ENCODE data around the gene PHAF1.

PHAF1 gene

GRCh38 chr16:67149276-67150046 lies 39.7 kb downstream of the PHAF1 start:
- no peak overlapping the region for H3K4me3 ChIP-seq (replicated peaks; ENCODE audit: insufficient read depth, low read length)
- TF ChIP-seq CTCF (IDR thresholded peaks at IDR 0.05; ENCODE audit: insufficient read depth, low read length) (no peak), SPI1 (IDR thresholded peaks at IDR 0.05; ENCODE audit: borderline replicate concordance, low read depth) (no peak), POLR2AphosphoS5 (IDR thresholded peaks at IDR 0.05; ENCODE audit: low read depth) (no peak), GABPA (IDR thresholded peaks at IDR 0.05; ENCODE audit: low read depth) (no peak), REST (IDR thresholded peaks at IDR 0.05; ENCODE audit: insufficient replicate concordance, low read depth) (no peak)

GRCh38 chr16:67150047-67150832 lies 40.5 kb downstream of the PHAF1 start:
- TF ChIP-seq POLR2AphosphoS5 (IDR thresholded peaks at IDR 0.05; ENCODE audit: low read depth) = no peak
- no peak for TF ChIP-seq REST (IDR thresholded peaks at IDR 0.05; ENCODE audit: insufficient replicate concordance, low read depth)
- DNase-seq (ENCODE audit: low read depth in 1 of 2, low spot score in 1 of 2) = no peak
- peak overlapping the region; percentile 29 for H3K4me3 ChIP-seq (replicated peaks; ENCODE audit: insufficient read depth, low read length)

More at GRCh38 chr16:67149276-67150046, 39.7 kb downstream of the PHAF1 start:
- no peak for DNase-seq (ENCODE audit: low read depth in 1 of 2, low spot score in 1 of 2)
- Histone ChIP-seq H3K27ac (replicated peaks) (no peak overlapping the region), H3K27me3 (ENCODE audit: insufficient read depth, poor library complexity, severe bottlenecking) (peaks cover 14% of the 10 kb centered on the region)

GRCh38 chr16:67150833-67151396 lies 41.2 kb downstream of the PHAF1 start, which contains the start of gene B3GNT9:
Gene B3GNT9, minus strand, starts transcription at chr16:67150998. Its CDS starts 513 bp downstream, at chr16:67150485.
- no peak for DNase-seq (ENCODE audit: low read depth in 1 of 2, low spot score in 1 of 2)
- no peak within 1 kb of the TSS for H3K27ac ChIP-seq (replicated peaks)
- H3K4me3 ChIP-seq (replicated peaks; ENCODE audit: insufficient read depth, low read length) = peak within 1 kb of the TSS; percentile 29
- peaks cover 16% of the 10 kb centered on the region for H3K27me3 ChIP-seq (ENCODE audit: insufficient read depth, poor library complexity, severe bottlenecking)
- no peak for TF ChIP-seq REST (IDR thresholded peaks at IDR 0.05; ENCODE audit: insufficient replicate concordance, low read depth)
- TF ChIP-seq GABPA (IDR thresholded peaks at IDR 0.05; ENCODE audit: low read depth) = no peak
- TF ChIP-seq CTCF (IDR thresholded peaks at IDR 0.05; ENCODE audit: insufficient read depth, low read length) = no peak
- TF ChIP-seq SPI1 (IDR thresholded peaks at IDR 0.05; ENCODE audit: borderline replicate concordance, low read depth) = no peak
- TF ChIP-seq POLR2AphosphoS5 (IDR thresholded peaks at IDR 0.05; ENCODE audit: low read depth) = no peak

More at GRCh38 chr16:67150047-67150832, 40.5 kb downstream of the PHAF1 start:
- peaks cover 14% of the 10 kb centered on the region for H3K27me3 ChIP-seq (ENCODE audit: insufficient read depth, poor library complexity, severe bottlenecking)
- no peak overlapping the region for H3K27ac ChIP-seq (replicated peaks)

Data from HL-60 (cell line).